Measurements from ENCODE around the gene PVALB. TPM values are rescaled to one million over a fixed set of nuclear protein-coding genes. Genes with fewer than 3 reads are reported as not detected.

The PVALB gene
- total RNA-seq, 4 donors from 2014 or later, result not detected

GRCh38 chr22:36775964-36776669 is 40.7 kb downstream of the PVALB start, which contains the start of gene IFT27:
Gene IFT27, minus strand, starts transcription at chr22:36776119. Its CDS starts 412 bp downstream, at chr22:36775707.
- H3K36me3 ChIP-seq, result peaks cover 0 to 3% (median 0%) of the 10 kb centered on the region in 3 donors
- TF ChIP-seq CTCF (IDR thresholded peaks at IDR 0.05), result peak in 1 of 6 experiments; percentile 25
- peak in 1 of 4 donors; percentile 65 for TF ChIP-seq POLR2A (IDR thresholded peaks at IDR 0.05)
- WGBS, 2 donors, result 0% methylated on average over 3 to 23 of the region's 43 CpGs
- intact Hi-C loops (cut with DNase I), result no loop called here
- peak within 1 kb of the TSS; percentile 86 to 93 (median 92) for H3K27ac ChIP-seq
- H3K4me3 ChIP-seq, result peak within 1 kb of the TSS; percentile 86 to 97 (median 90)
- peaks cover 4 to 19% (median 7%) of the 10 kb centered on the region in 3 donors for H3K4me1 ChIP-seq
- DNase-seq, result peak; percentile 96
- no peaks in the 10 kb centered on the region for H3K9me3 ChIP-seq
- H3K27me3 ChIP-seq, result no peaks in the 10 kb centered on the region

GRCh38 chr22:36775586-36775963 is 41.3 kb downstream of the PVALB start:
- H3K9me3 ChIP-seq, result no peaks in the 10 kb centered on the region
- H3K36me3 ChIP-seq, result peaks cover 0 to 5% (median 0%) of the 10 kb centered on the region in 3 donors
- intact Hi-C loops (cut with DNase I), result no loop called here
- H3K27ac ChIP-seq, result peak overlapping the region; percentile 86 to 93 (median 92)
- H3K27me3 ChIP-seq, result no peaks in the 10 kb centered on the region
- H3K4me3 ChIP-seq, result peak overlapping the region; percentile 86 to 97 (median 90)
- no peak for DNase-seq
- peaks cover 4 to 19% (median 7%) of the 10 kb centered on the region in 3 donors for H3K4me1 ChIP-seq
- WGBS, 2 donors, result 0% methylated on average over 2 to 6 of the region's 23 CpGs
- no peak for TF ChIP-seq CTCF (IDR thresholded peaks at IDR 0.05)
- no peak for TF ChIP-seq POLR2A (IDR thresholded peaks at IDR 0.05)

- no peak for TF ChIP-seq POLR2A (IDR thresholded peaks at IDR 0.05)
- TF ChIP-seq CTCF (IDR thresholded peaks at IDR 0.05), result peak in 4 of 6 experiments; percentile 35 to 58 (median 47)
- no peaks in the 10 kb centered on the region for H3K9me3 ChIP-seq
Measured at GRCh38 chr22:36773935-36774334, 42.9 kb downstream of the PVALB start.

GRCh38 chr22:36772451-36772850 is 44.4 kb downstream of the PVALB start:
- peaks cover 4 to 19% (median 7%) of the 10 kb centered on the region in 3 donors for H3K4me1 ChIP-seq
- intact Hi-C loops (cut with DNase I), result no loop called here
- TF ChIP-seq POLR2A (IDR thresholded peaks at IDR 0.05) (no peak), CTCF (IDR thresholded peaks at IDR 0.05) (no peak)
- peaks cover 0 to 5% (median under 1%) of the 10 kb centered on the region in 3 donors for H3K36me3 ChIP-seq
- H3K27me3 ChIP-seq, result no peaks in the 10 kb centered on the region
- no peak overlapping the region for H3K4me3 ChIP-seq
- DNase-seq, result no peak
- H3K27ac ChIP-seq, result no peak overlapping the region
- H3K9me3 ChIP-seq, result no peaks in the 10 kb centered on the region
- WGBS, 2 donors, result 75 to 80% methylated on average over 8 of the region's 8 CpGs

More at GRCh38 chr22:36773935-36774334, 42.9 kb downstream of the PVALB start:
- intact Hi-C loops (cut with DNase I), result no loop called here
- H3K36me3 ChIP-seq, result peaks cover 0 to 5% (median 0%) of the 10 kb centered on the region in 3 donors
- H3K4me1 ChIP-seq, result peaks cover 4 to 19% (median 7%) of the 10 kb centered on the region in 3 donors
- WGBS, 2 donors, result 46 to 69% methylated on average over 2 to 3 of the region's 3 CpGs
- no peaks in the 10 kb centered on the region for H3K27me3 ChIP-seq
- no peak overlapping the region for H3K27ac ChIP-seq
- no peak overlapping the region for H3K4me3 ChIP-seq
- no peak for DNase-seq

GRCh38 chr22:36771356-36772063 is 45.3 kb downstream of the PVALB start:
- no peak overlapping the region for H3K27ac ChIP-seq
- intact Hi-C loops (cut with DNase I), result no loop called here
- H3K9me3 ChIP-seq, result no peaks in the 10 kb centered on the region
- DNase-seq, result no peak
- H3K36me3 ChIP-seq, result peaks cover 0 to 8% (median 5%) of the 10 kb centered on the region in 3 donors
- H3K4me3 ChIP-seq, result no peak overlapping the region
- H3K4me1 ChIP-seq, result peaks cover 4 to 14% (median 7%) of the 10 kb centered on the region in 3 donors
- H3K27me3 ChIP-seq, result no peaks in the 10 kb centered on the region
- TF ChIP-seq POLR2A (IDR thresholded peaks at IDR 0.05) (no peak), CTCF (IDR thresholded peaks at IDR 0.05) (no peak)
- 94 to 95% methylated on average over 9 to 11 of the region's 13 CpGs for WGBS, 2 donors
